Prostate gland (tissue), 2 donors: ENCODE data around the gene DUSP1. TPM values are rescaled to one million over a fixed set of nuclear protein-coding genes. Genes with fewer than 3 reads are reported as not detected.
A peak's percentile ranks its signal among the peaks of the same experiment; 100 is the strongest.

Source experiments
- DNase-seq: peaks from one replicate; pipeline ENCODE4 v3.0.0-alpha.2; 2019; ENCODE audit warnings: low spot score
- H3K27ac ChIP-seq, 2 donors: fragments of 200-600 bp; sonication (generic); 2 replicates each; pipeline ENCODE4 v1.5.1; 2017 to 2019
- H3K27me3 ChIP-seq: fragments of 200-600 bp; sonication (generic); replicated peaks from 2 replicates; pipeline ENCODE4 v1.5.1; 2019; ENCODE audit not compliant: insufficient read depth
- H3K36me3 ChIP-seq, 2 donors: fragments of 200-600 bp; sonication (generic); 1 replicate in 1 of 2; 2 replicates in 1 of 2; pipeline versions ENCODE4 v1.5.1 to v1.8.1; 2017 to 2019
- H3K4me1 ChIP-seq: fragments of 200-600 bp; sonication (generic); replicated peaks from 2 replicates; pipeline ENCODE4 v1.5.1; 2019
- H3K4me3 ChIP-seq, 2 donors: fragments of 200-600 bp; sonication (generic); 2 replicates each; pipeline ENCODE4 v1.5.1; 2017 to 2019
- H3K9me3 ChIP-seq: fragments of 200-600 bp; sonication (generic); 2 replicates; pipeline ENCODE4 v1.5.1; 2017
- CTCF ChIP-seq, 4 experiments: fragments of 200-600 bp in 2 of 4; fragments of 450-650 bp in 2 of 4; sonication (generic) in 2 of 4; IDR thresholded peaks; 1 replicate in 3 of 4; 2 replicates in 1 of 4; pipeline ENCODE4 v1.5.1; 2016 to 2019; ENCODE audit warnings: antibody characterized with exemption in 4 of 4, mild to moderate bottlenecking in 2 of 4, moderate library complexity in 2 of 4
- POLR2A ChIP-seq: fragments of 450-650 bp; IDR thresholded peaks from one replicate; pipeline ENCODE4 v1.6.1; 2016; ENCODE audit warnings: antibody characterized with exemption, mild to moderate bottlenecking
- POLR2AphosphoS5 ChIP-seq: sonication (generic); formaldehyde crosslinking; IDR thresholded peaks from one replicate; pipeline ENCODE4 v1.6.1; 2017; ENCODE audit warnings: antibody characterized with exemption
- WGBS: methylation state at CpG from one replicate; pipeline ENCODE4 v1.1.5; 2018; 5-methylcytosine and 5-hydroxymethylcytosine counted together
- intact Hi-C: fragments of 100-400 bp; cut with DNase I; formaldehyde crosslinking; loops from one replicate; pipeline ENCODE4 v1.14.2; 2022
- total RNA-seq, 2 donors: library from RNA; depleted of rRNA; stranded (reverse); fragments of >200 nt; gene quantifications; one replicate each; pipeline ENCODE4 v1.1.0, GENCODE V29; 2016

DUSP1 gene
- total RNA-seq, 2 donors from 2014 or later = 559 to 659 TPM

DNA sequence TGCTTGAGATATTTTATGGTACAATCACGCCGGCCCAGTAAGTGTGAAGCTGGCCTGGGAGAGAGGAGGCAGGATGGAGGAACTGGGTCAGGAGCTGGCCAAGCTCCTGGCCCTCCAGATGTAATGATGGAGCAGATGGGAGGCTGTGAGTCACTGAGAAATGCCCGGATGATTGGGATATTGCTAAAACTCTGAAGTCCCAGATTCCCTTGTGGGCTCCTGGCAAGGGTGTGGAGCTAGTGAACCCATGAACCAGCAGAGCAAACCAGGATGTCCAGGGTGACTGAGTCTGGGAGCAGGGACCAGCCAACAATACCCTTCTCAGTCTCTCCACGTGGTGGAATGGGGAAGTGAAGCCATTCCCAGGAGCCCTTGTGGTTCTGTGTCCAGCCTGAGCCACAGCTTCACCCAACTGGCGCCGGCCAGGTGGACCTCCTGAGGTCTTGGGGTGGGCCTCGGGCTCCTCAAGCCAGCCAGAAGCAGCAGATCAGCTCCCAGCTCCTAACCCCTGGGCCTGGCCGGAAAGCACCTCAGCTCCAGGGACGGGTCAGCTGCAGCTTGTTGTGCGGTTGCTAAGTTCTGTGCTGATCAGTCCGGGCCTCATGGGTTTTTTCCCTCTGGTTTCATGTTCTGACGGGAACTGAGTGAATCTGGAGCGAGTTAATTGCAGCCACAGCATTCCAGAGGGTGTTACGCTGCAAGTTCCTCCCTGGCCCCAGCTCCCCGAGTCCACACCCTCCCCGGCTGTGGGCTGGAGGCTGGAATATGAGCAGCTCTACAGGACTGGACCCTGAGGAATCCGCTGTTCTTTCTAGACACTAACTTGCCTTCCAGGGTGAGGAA, 37.6 kb downstream of the DUSP1 start:
- Histone ChIP-seq H3K27ac (peak overlapping the region; percentile 77 to 80), H3K36me3 (no peaks in the 10 kb centered on the region), H3K4me3 (no peak overlapping the region), H3K4me1 (peaks cover 8% of the 10 kb centered on the region), H3K9me3 (no peaks in the 10 kb centered on the region), H3K27me3 (no peaks in the 10 kb centered on the region)
- intact Hi-C loops = loop anchor here (5.0 kb wide), 1 partner anchor 34 kb away; no protein-coding TSS in a partner anchor
- TF ChIP-seq CTCF (IDR thresholded peaks at IDR 0.05) (peak in 1 of 4 experiments; percentile 19), POLR2A (no peak), POLR2AphosphoS5 (peak; percentile 82)
- WGBS = 33% methylated on average over 13 of the region's 17 CpGs
- peak; percentile 76 for DNase-seq

GRCh38 chr5:172732201-172732865, 38.7 kb downstream of the DUSP1 start:
- WGBS = 93% methylated on average over 14 of the region's 14 CpGs
- H3K9me3 ChIP-seq = no peaks in the 10 kb centered on the region
- peak overlapping the region; percentile 77 to 80 for H3K27ac ChIP-seq
- DNase-seq = no peak
- no peak for TF ChIP-seq POLR2A
- TF ChIP-seq POLR2AphosphoS5 = no peak
- TF ChIP-seq CTCF (IDR thresholded peaks at IDR 0.05) = no peak
- no peak overlapping the region for H3K4me3 ChIP-seq
- H3K36me3 ChIP-seq = no peaks in the 10 kb centered on the region
- H3K27me3 ChIP-seq = no peaks in the 10 kb centered on the region
- intact Hi-C loops = loop anchor here (5.0 kb wide), 1 partner anchor 35 kb away; no protein-coding TSS in a partner anchor
- peaks cover 8% of the 10 kb centered on the region for H3K4me1 ChIP-seq

- no peaks in the 10 kb centered on the region for H3K27me3 ChIP-seq
- no peak overlapping the region for H3K4me3 ChIP-seq
- H3K4me1 ChIP-seq = peaks cover 8% of the 10 kb centered on the region
- no peaks in the 10 kb centered on the region for H3K36me3 ChIP-seq
- 84% methylated on average over 9 of the region's 9 CpGs for WGBS
- no peak for DNase-seq
- no peaks in the 10 kb centered on the region for H3K9me3 ChIP-seq
- H3K27ac ChIP-seq = peak overlapping the region; percentile 77 to 80
- intact Hi-C loops = loop anchor here (5.0 kb wide), 1 partner anchor 36 kb away; no protein-coding TSS in a partner anchor
- no peak for TF ChIP-seq POLR2A
- no peak for TF ChIP-seq CTCF (IDR thresholded peaks at IDR 0.05)
- TF ChIP-seq POLR2AphosphoS5 = no peak
These were observed 39.3 kb downstream of the DUSP1 start for GRCh38 chr5:172731680-172732074.

DNA sequence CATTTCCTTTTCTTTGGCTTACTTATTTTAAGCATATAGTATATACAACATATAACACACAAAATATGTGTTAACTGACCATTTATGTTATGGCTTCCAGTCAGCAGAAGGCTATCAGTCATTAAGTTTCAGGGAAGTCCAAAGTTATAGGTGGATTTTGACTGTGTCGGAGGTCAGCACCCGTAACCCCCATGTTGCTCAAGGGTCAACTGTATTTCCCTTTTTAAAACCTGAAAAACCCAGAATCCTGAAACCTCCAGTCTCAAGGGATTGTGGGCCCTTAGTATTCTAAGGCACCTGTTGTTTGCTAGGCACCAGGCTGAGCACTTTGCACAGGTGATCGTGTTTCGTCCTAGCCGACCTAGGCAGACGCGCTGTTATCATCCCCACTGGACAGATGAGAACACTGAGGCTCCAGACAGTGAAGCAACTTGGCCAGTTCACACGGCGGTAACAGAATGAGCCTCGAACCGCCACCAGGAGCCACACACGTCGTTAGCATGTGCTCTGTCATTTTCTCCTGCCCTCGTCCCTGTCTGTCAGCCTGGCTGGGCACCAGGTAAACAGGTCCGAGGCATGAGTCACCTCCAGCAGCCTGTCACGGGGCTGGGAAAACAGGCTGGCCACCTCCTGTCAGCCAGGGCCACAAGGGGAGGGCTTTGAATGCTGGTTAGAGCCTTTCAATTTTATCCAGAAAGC, 39.9 kb downstream of the DUSP1 start:
- DNase-seq = peak; percentile 89

More for the DNA sequence above, 39.9 kb downstream of the DUSP1 start:
- H3K27ac ChIP-seq = peak overlapping the region in 1 of 2 donors; percentile 77
- H3K4me1 ChIP-seq = peaks cover 8% of the 10 kb centered on the region
- no peaks in the 10 kb centered on the region for H3K36me3 ChIP-seq
- WGBS = 72% methylated on average over 16 of the region's 16 CpGs
- H3K4me3 ChIP-seq = no peak overlapping the region
- no peaks in the 10 kb centered on the region for H3K27me3 ChIP-seq
- intact Hi-C loops = loop anchor here (5.0 kb wide), 1 partner anchor 36 kb away; no protein-coding TSS in a partner anchor
- TF ChIP-seq POLR2AphosphoS5 (peak; percentile 95), POLR2A (no peak), CTCF (IDR thresholded peaks at IDR 0.05) (peak in 2 of 4 experiments; percentile 39 to 52)
- no peaks in the 10 kb centered on the region for H3K9me3 ChIP-seq
